SU-DHL-6 (cell line): ENCODE measurements around the gene SCG2.

ENCODE experiments used
- CTCF ChIP-seq: fragments of 200-600 bp; sonication (generic); IDR thresholded peaks from one replicate; pipeline ENCODE4 v1.5.1; 2017; ENCODE audit warnings: antibody characterized with exemption, mild to moderate bottlenecking, low read length, moderate library complexity; ENCODE audit not compliant: insufficient read depth, poor library complexity, severe bottlenecking
- EZH2phosphoT487 ChIP-seq: fragments of 200-600 bp; sonication (generic), shearing (Covaris generic); conservative IDR thresholded peaks from 2 replicates; pipeline ENCODE4 v1.6.1; 2018; ENCODE audit warnings: mild to moderate bottlenecking, antibody characterized with exemption, low read length, moderate library complexity, mixed read lengths

- TF ChIP-seq CTCF (no peak), EZH2phosphoT487 (no peak)
Observed at GRCh38 chr2:223614534-223614933, 12.4 kb upstream of the SCG2 start.
